D341Med (cell line): ENCODE data around the gene SNN.

ENCODE experiments used
- DNase-seq: peaks from one replicate; pipeline ENCODE4 v3.0.0; 2012; ENCODE audit warnings: low spot score

SNN gene

DNA sequence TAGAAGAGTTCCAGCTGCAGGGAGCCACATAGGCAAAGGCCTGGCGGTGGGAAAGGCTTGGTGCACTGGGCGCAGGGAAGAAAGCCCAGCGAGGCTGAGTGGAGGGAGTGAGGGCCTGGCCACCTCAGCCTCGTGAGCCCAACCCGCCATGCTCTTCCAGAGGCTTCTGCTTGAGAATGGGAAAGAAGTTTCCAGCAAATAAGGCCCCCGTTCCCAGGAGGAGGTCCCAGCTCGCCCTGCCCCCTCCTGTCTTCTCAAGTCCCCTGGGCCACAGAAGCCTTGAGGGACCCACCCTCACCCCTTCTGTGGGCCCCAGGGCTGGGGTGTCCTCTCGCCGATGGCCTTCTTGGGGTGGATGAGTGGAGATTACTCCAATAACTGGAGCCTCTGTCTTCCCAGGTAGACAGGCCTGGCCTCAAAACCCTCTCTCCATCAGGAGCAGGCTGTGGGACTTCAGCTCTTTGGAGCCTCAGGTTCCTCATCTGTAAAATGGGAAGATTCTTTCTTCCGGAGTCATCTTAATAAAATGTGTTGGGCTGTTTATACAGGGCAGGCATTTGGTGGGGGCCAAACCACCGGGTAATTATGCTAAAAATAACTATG, 933 bp upstream of the SNN start:
- DNase-seq = no peak

GRCh38 chr16:11668623-11669379, 546 bp downstream of the SNN start:
- DNase-seq = no peak

DNA sequence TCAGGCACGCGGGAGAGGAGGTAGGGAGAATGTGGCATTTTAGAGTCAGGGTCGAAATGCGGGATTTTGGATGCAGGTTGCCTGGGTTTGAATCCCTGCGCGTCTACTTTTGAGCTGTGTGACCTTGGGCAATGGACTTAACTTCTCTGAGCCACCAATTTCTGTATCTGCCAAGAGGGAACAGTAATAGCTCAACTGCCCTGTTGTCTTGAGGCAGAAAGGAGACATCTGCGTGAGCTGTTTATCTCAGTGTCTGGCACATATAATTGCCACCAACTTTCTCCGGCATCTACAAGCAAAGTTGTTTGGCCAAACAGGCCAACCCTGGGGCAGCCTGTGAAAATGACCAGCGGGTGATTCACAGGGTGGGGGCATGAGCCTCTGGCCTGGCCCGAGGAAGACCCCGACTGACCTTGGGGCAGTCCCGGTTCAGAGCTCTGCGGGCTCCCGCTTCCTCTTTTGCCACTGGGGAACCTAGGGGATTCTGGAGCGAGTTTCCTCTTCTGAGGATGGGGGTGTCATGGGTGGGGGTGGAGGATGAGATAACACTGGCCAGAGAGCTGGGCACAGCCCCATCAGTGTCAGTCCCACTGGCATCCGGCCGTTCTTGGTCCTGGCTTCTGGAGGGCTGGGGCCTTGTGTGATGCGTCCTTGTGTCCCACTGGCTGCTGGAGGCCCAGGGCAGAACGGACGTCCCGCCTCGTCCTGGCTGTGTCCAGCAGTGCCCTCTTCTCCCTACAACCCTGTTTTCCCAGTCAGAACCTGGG, 1.3 kb downstream of the SNN start:
- no peak for DNase-seq

DNA sequence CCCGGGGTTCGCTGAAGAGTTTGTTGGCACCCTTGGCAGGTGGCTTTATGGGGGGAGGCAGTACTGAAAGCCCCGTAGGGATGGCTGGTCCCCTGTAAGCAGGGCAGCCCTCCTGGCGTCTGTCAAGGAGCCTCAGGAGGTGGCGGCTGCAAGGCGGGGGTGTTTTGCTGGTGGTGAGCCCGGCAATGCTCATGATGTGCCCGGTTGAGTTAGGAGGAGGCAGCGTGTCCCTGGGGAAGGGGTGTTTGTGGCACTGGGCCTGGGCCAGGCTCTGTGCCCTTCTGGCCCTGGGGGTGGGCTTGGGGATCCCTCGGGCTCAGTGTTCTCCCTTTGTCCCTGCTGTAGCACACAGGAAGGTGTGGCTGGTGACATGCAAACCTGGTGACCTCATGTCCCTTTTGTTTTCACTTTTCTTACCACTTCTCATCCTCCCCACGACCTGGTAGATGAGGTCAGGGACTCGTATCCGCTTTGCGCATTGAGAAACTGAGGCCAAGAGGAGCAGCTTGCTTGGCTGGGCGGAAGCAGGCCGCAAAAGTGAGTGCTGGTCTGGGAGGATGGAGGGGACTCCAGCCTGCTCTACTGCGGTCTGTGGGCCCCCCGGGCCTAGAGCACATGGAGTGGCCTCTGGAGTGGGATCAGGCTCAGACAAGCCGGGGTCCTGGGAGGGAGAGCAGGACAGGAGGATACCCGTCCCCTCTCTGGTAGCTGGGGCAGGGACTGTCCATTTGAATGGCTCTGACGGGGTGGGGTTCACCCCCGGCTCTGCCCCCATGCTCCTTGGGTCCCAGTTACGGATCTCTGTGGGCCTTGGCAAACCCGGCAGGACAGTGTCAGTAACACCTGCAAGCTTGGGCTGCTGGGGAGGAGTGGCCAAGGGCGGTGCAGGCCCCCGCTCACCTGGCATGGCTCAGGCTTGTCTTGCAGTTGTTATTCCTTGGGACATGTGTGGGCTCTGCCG, 2.2 kb downstream of the SNN start:
- DNase-seq = no peak

GRCh38 chr16:11671271-11671670, 3.0 kb downstream of the SNN start:
- no peak for DNase-seq

DNA sequence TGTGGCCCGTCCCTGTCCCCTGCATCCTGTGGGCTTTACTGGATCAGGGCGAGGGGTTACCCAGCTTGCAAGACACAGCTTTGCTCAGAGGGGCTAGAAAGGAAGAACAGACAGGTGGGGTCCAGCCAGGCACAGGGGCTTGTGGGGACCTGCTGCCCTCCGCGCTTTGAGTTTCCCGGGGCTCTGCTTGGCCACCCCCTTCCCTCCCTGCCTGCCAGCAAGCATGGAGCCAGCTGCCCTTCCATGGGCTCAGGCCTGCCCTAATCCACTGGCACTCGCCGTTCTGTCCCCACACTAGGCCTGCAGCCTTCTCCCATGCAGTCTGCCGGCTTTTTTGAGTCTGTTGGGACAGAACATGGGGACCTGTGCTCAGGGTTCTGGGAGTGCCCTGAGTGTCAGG, 3.4 kb downstream of the SNN start:
- DNase-seq = no peak

DNA sequence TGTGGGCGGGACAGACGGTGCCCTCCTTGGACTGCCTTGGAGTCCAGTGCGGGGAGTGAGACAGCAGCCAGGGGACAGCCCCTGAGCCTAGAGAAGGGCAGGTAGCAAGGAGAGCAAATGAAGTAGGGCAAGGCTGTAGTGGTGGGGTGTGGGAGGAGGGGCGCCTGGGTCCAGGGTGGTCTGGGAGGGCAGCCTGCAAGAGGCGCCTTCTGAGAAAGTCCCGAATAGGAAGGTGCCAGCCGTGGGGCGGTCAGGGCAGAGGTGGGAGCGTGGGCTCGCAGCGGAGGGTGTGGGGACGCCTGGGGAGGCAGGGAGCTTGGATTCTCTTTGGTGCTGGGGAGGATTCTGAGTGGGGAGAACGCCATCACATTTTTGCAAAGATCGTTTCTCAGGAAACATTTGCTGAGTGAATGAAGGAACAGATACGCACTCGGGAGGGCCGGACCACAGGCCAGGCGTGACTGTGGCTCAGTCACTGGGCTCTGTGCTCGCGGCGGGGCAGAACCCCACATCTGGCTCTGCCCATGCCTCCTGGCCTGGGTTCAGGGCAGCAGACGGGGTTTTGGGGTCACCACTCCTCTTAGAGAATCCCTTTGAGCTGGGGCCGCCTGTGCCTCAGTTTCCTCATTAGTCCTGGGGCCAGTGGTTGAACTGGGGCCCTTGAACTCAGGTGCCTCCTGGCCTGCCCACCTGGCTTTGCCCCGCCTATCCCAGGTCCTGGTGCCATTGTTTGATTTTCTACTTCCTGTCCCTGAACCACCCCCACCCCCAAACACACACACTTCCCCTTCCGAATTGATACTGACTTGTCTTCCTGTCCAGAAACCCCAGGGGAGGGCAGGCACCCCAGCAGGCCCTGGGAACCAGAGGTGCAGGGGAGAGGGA, 4.2 kb downstream of the SNN start:
- DNase-seq = no peak

DNA sequence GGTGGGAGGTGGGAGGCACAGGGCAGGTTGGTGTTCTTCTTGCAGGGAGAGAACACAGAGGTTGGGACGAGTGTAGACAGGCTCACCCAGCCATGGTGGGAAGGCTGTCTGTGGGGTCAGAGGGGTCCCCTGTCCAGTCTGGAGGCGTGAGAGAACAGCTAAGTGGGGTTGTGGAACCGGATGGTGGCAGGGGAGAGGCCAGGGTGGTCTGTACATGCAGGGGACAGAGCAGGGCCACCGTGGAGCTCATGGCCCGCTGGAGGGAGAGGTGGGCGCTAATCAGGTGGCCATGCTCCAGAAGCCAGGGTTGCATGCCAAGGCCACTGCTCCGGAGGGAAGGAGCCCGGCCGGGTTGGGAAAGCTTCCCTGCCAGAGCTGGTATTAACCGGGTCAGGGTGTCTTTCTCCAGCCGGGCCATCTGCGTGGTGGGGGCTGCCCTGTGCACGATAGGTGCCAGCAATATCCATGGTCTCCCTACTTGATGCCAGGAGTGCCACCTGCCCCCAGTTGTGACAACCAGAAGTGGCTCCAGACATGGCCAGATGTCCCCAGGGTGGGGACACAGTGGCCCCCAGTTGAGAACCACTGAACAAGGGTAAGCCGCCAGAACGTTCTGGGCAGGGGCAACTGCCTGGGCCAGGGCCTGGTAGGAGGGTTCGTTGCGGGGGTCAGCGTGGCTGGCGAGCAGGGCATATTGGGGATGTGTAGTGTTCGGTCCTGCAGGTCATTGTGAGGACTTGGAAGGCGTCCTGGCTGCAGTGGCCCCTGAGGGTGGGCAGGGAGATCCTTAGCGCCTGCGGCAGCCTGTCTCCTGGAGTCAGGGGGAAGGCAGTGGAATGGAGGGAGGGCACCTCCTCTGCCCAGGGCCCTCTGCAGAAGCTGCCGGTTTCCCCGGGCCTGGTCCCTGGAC, 5.1 kb downstream of the SNN start:
- no peak for DNase-seq

DNA sequence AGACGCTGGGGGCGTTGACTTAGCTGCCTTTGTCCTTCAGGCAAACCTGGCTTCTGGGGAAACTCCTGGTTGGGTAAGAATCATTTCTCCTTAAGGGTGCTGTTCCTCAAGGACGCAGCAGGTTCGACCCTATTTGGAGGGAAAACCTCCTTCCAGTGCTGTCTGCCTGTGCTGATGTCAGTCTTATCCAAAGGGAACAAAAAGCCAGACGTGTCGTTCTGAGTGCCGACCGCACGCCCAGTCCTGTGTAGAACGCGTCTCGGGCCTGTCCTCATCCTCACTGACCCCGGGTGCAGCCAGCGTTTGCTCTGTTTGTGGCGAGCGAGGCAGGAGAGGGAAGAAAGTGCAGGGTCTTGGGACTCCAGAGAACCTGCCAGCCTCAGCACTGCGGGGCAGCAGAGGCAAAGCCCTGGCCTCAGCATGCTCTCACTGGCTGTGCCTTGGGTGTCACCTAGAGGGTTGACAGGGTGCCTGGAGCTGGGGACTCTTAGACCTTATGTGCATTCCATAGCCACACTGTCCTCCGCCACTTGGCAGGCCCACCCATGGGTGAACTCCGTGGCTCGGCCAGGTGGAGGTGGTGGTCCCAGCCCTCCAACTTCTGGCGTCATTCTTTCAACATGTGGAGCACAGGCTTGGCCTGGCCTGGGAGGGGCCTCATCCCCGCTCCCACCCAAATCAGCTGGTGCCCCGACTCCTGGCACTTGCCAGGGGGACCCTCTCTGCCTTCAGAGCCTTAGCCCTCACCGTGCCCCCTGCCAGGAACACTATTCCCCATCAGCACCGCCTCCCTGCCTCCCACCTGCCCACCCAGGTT, 6.0 kb downstream of the SNN start:
- no peak for DNase-seq

DNA sequence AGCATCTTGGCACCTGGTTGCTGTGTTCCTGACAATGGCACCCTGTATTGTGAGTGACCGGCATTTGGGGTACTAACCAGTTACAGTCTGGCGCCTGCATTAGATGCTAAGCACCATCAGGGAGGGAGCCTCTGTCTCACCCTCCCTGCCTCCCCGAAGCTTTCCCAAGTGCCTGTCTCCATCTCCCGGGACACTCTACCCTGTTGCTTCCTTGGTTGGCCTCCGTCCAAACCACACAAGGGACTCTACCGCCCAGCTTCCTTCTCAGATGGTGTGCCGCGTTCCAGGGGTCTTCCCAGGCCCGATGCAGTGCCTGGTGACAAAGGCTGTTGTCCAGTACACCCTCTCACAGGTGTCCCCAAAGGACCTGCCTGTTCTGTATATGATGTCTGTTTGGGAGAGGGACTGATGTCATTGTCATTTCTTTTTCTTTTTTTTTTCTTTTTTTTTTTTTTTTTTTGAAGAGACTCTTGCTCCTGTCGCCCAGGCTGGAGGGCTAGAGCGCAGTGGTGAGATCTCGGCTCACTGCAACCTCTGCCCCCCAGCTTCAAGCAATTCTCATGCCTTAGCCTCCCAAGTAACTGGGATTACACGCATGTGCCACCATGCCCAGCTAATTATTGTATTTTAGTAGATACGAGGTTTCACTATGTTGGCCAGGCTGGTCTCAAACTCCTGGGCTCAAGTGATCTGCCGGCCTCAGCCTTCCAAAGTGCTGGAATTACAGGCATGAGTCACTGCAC, 6.7 kb downstream of the SNN start:
- no peak for DNase-seq

- DNase-seq = no peak
Measured at GRCh38 chr16:11675561-11676511, 7.6 kb downstream of the SNN start.

- DNase-seq = no peak
Measured at GRCh38 chr16:11676799-11677198, 8.5 kb downstream of the SNN start.

DNA sequence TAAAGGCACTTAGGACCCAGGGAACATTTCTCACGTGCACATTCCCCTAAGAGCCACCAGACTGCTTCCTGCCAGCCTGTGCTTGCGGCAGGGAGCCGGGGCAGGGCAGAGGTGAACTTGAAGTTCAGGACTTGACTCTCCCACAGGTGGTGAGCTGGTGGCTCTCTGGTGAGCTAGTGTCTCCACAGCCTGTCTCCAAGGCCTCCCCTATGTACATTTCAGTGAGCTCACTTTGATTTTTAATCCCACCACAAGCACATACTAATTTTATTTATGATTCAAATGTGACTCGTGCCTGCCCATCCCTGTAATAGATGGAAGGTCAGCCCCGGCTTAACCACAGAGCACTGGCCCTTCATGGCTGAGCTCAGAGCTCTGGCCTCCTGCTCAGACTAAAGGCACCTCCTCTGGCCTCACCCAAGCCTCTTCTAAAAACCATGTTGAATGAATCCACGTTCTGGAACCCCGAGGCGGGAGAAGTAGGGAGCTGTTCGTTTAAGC, 9.2 kb downstream of the SNN start:
- DNase-seq = no peak

- no peak for DNase-seq
Measured at GRCh38 chr16:11677959-11678881, 10.0 kb downstream of the SNN start.

DNA sequence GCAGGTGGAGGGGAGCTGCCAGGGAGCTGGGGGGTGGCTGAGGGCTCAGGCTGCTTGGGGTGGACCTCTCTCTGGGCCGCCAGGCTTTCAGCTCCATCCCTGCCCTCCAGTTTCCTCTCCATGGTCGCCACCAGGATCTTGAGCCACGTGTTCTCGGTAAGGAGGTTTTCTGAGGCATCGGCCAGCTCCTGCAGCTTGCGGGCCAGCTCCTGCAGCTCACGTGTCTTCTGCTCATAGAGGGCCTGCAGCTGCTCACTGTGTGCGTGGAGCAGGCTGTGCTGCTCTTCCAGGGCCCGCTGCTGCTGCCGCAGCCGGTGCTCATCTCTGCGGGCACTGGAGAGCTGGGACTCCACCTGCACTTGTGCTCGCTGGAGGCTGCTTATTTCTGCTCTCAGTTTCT, 11.0 kb downstream of the SNN start:
- no peak for DNase-seq
